Measurements from ENCODE around the gene NMU. TPM values are rescaled to one million over a fixed set of nuclear protein-coding genes. Genes with fewer than 3 reads are reported as not detected.
A peak's percentile ranks its signal among the peaks of the same experiment; 100 is the strongest.
"Not testable (repeated sequence)": the region's sequence is repeated elsewhere in the genome, so short reads cannot be mapped to it uniquely, and the experiment has no call there.

Gene NMU
- total RNA-seq, 2 donors from 2014 or later, result not detected

GRCh38 chr4:55658657-55659056, 22.6 kb upstream of the NMU start:
- Mint-ChIP-seq H3K4me3 (no peak overlapping the region), H3K27ac (no peak overlapping the region), H3K4me1 (no peaks in the 10 kb centered on the region), H3K27me3 (peaks cover 14% of the 10 kb centered on the region), H3K36me3 (ENCODE audit: low read depth) (peaks cover 3% of the 10 kb centered on the region)
- DNase-seq, result no peak
- no peak for ATAC-seq
- no peaks in the 10 kb centered on the region for H3K9me3 ChIP-seq (ENCODE audit: control insufficient read depth, low read length, poor library complexity, severe bottlenecking)

GRCh38 chr4:55654131-55654530, 18.0 kb upstream of the NMU start:
- ATAC-seq (no peak), DNase-seq (no peak)
- no peaks in the 10 kb centered on the region for H3K9me3 ChIP-seq (ENCODE audit: control insufficient read depth, low read length, poor library complexity, severe bottlenecking)
- H3K4me3 Mint-ChIP-seq, result no peak overlapping the region
- no peaks in the 10 kb centered on the region for H3K4me1 Mint-ChIP-seq
- H3K36me3 Mint-ChIP-seq (ENCODE audit: low read depth), result no peaks in the 10 kb centered on the region
- H3K27ac Mint-ChIP-seq, result no peak overlapping the region
- peaks cover 22% of the 10 kb centered on the region for H3K27me3 Mint-ChIP-seq

- Mint-ChIP-seq H3K4me3 (no peak overlapping the region), H3K4me1 (no peaks in the 10 kb centered on the region), H3K27ac (no peak overlapping the region), H3K27me3 (peaks cover 22% of the 10 kb centered on the region), H3K36me3 (ENCODE audit: low read depth) (no peaks in the 10 kb centered on the region)
- DNase-seq (no peak), ATAC-seq (no peak)
- no peaks in the 10 kb centered on the region for H3K9me3 ChIP-seq (ENCODE audit: control insufficient read depth, low read length, poor library complexity, severe bottlenecking)
Observed at GRCh38 chr4:55650483-55650882, 14.4 kb upstream of the NMU start.

GRCh38 chr4:55637272-55637820, 1.2 kb upstream of the NMU start:
- H3K9me3 ChIP-seq (ENCODE audit: control insufficient read depth, low read length, poor library complexity, severe bottlenecking), result no peaks in the 10 kb centered on the region
- no peaks in the 10 kb centered on the region for H3K36me3 Mint-ChIP-seq (ENCODE audit: low read depth)
- H3K4me3 Mint-ChIP-seq, result no peak overlapping the region
- no peak overlapping the region for H3K27ac Mint-ChIP-seq
- ATAC-seq (no peak), DNase-seq (no peak)
- H3K27me3 Mint-ChIP-seq, result peaks cover 57% of the 10 kb centered on the region
- peaks cover 18% of the 10 kb centered on the region for H3K4me1 Mint-ChIP-seq

DNA sequence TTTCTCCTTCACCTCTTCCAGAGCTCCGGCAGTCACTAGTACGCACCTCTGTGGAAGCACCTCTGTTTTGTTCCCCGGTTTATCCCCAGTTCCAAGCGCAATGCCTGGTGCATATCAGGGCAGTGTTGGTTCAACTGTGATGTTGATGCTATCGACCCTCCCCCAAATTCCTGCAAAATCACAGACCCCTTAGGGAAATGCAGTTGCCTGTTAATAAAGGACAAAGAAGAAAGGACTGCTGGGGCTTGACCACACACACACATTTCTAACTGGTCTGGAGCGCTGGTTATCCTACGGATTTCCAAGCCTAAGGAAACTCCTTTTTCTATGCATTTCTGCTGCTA, 530 bp upstream of the NMU start:
- H3K27ac Mint-ChIP-seq, result no peak overlapping the region
- peak overlapping the region; percentile 87 for H3K4me3 Mint-ChIP-seq
- peaks cover 61% of the 10 kb centered on the region for H3K27me3 Mint-ChIP-seq
- no peaks in the 10 kb centered on the region for H3K36me3 Mint-ChIP-seq (ENCODE audit: low read depth)
- no peak for ATAC-seq
- H3K4me1 Mint-ChIP-seq, result peaks cover 18% of the 10 kb centered on the region
- no peaks in the 10 kb centered on the region for H3K9me3 ChIP-seq (ENCODE audit: control insufficient read depth, low read length, poor library complexity, severe bottlenecking)
- no peak for DNase-seq

DNA sequence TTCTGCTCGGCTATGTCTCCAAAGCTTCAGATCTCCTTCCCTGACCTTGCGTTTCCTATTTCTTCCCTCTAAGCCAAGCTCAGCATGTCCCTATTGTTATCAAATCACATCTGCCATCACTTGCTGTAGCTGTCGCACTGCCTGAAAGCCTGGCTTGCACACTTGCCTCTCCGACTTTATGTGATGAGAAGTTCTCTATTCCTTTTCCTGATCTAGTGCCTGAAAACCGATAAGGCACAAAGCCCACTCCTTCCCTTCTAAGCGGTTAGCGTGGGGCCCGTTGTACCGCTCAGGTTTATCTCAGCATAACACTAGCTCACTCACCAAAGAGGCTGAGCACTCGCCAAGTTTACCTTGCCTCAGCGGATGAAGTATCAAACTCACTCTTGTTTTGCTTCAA, 816 bp downstream of the NMU start:
- Mint-ChIP-seq H3K4me3 (peak overlapping the region; percentile 85), H3K4me1 (peaks cover 18% of the 10 kb centered on the region), H3K36me3 (ENCODE audit: low read depth) (no peaks in the 10 kb centered on the region), H3K27me3 (peaks cover 65% of the 10 kb centered on the region), H3K27ac (peak overlapping the region; percentile 75)
- ATAC-seq (no peak), DNase-seq (no peak)
- no peaks in the 10 kb centered on the region for H3K9me3 ChIP-seq (ENCODE audit: control insufficient read depth, low read length, poor library complexity, severe bottlenecking)

DNA sequence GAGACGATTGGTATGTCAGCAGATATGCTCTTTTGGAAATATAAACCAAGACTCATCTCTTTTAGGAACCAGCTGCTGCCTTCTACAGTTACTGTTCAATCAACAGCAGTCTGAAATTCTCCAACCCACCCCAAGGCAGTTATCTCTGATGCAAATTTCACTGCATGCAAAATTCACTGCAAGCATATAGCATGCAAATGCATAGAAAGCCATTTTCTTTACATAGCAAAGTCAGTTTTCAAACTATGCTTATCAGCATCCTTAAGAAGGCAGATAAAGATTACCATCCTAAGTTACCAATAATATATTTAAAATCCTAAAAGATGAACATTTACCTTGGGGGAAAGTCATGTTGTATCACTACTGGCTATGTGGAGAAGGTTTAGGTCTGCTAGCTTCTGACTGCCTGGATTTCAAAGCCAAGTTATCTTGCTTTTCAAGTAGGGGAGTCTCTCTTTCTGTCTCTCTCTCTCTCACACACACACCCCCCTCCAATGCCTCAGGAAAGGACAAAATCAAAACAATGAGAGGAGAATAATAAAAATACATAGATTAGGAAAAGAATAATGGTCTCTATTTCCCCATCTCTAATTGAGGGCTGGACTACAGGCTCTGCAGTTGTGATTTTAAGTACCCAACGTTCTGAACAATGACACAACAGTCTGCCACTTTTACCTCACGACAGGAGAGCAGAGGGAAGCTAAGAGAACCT, 1.5 kb downstream of the NMU start:
- Mint-ChIP-seq H3K4me3 (peak overlapping the region; percentile 85), H3K36me3 (ENCODE audit: low read depth) (no peaks in the 10 kb centered on the region), H3K4me1 (peaks cover 18% of the 10 kb centered on the region), H3K27me3 (peaks cover 60% of the 10 kb centered on the region), H3K27ac (no peak overlapping the region)
- H3K9me3 ChIP-seq (ENCODE audit: control insufficient read depth, low read length, poor library complexity, severe bottlenecking), result no peaks in the 10 kb centered on the region
- DNase-seq (no peak), ATAC-seq (no peak)

DNA sequence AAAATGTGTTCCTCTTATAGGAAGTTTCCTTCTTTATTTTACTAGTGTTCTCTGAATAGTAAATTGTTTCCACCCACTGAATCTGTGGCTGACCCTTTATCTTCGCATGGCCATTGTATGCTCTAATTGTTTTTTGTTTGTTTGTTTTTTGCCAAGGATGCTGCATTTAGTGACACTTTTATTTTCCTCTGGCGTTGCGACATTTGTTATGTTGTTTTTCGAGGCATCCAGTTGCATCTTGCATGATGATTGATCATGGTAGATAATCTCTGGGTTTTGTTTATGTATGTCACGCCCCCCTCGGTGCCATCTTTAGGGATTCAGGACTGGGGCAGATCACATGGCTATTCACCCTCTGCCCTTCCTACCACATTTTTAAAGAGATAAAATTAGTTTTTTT, 2.2 kb downstream of the NMU start:
- H3K9me3 ChIP-seq (ENCODE audit: control insufficient read depth, low read length, poor library complexity, severe bottlenecking), result no peaks in the 10 kb centered on the region
- Mint-ChIP-seq H3K4me3 (no peak overlapping the region), H3K4me1 (peaks cover 18% of the 10 kb centered on the region), H3K36me3 (ENCODE audit: low read depth) (no peaks in the 10 kb centered on the region), H3K27me3 (peaks cover 55% of the 10 kb centered on the region), H3K27ac (no peak overlapping the region)
- no peak for ATAC-seq
- DNase-seq, result no peak

GRCh38 chr4:55625835-55626234, 10.3 kb downstream of the NMU start:
- DNase-seq (no peak), ATAC-seq (no peak)
- Mint-ChIP-seq H3K4me1 (no peaks in the 10 kb centered on the region), H3K27ac (no peak overlapping the region), H3K36me3 (ENCODE audit: low read depth) (no peaks in the 10 kb centered on the region), H3K4me3 (no peak overlapping the region), H3K27me3 (peaks cover 5% of the 10 kb centered on the region)
- no peaks in the 10 kb centered on the region for H3K9me3 ChIP-seq (ENCODE audit: control insufficient read depth, low read length, poor library complexity, severe bottlenecking)

GRCh38 chr4:55624063-55624462, 12.0 kb downstream of the NMU start:
- not testable (repeated sequence) for H3K4me1 Mint-ChIP-seq; H3K27ac Mint-ChIP-seq; DNase-seq; H3K36me3 Mint-ChIP-seq (ENCODE audit: low read depth); H3K4me3 Mint-ChIP-seq; H3K27me3 Mint-ChIP-seq; H3K9me3 ChIP-seq (ENCODE audit: control insufficient read depth, low read length, poor library complexity, severe bottlenecking); ATAC-seq

- H3K9me3 ChIP-seq (ENCODE audit: control insufficient read depth, low read length, poor library complexity, severe bottlenecking), result no peaks in the 10 kb centered on the region
- H3K4me1 Mint-ChIP-seq, result peaks cover 5% of the 10 kb centered on the region
- DNase-seq (no peak), ATAC-seq (no peak)
- peaks cover 16% of the 10 kb centered on the region for H3K27me3 Mint-ChIP-seq
- H3K36me3 Mint-ChIP-seq (ENCODE audit: low read depth), result no peaks in the 10 kb centered on the region
- peak overlapping the region; percentile 46 for H3K27ac Mint-ChIP-seq
- H3K4me3 Mint-ChIP-seq, result no peak overlapping the region
Observed at GRCh38 chr4:55618546-55619143, 17.5 kb downstream of the NMU start.

DNA sequence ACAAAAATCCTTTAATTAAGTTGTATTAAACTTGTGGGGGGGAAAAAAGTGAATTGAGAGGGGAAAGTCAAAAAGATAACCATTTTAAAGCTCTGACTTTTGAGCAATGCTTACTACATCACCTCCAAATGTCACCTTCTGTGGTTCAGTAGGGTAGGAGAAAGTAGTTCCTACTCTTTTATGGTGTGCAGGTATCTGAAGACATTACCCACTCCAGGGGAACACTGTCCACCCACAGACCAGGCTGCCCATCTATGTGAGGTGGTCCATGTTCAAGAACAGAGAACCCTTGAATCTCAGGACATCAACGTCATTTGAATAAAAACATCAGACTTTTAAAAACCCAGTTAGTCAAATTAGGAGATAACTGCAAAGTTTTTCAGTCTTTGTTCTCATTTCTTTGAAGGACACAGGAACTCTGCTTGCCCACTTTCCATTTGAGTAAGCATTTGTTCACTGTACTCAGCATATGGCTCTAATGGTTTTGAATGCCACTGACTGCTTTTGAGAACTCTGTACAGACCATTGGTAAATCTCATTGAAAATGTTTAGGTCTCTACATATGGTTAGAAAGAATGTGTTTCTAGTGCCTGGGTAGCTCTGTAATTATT, 18.4 kb downstream of the NMU start:
- H3K9me3 ChIP-seq (ENCODE audit: control insufficient read depth, low read length, poor library complexity, severe bottlenecking), result no peaks in the 10 kb centered on the region
- DNase-seq (no peak), ATAC-seq (no peak)
- H3K4me1 Mint-ChIP-seq, result peaks cover 5% of the 10 kb centered on the region
- H3K36me3 Mint-ChIP-seq (ENCODE audit: low read depth), result no peaks in the 10 kb centered on the region
- H3K27ac Mint-ChIP-seq, result no peak overlapping the region
- H3K4me3 Mint-ChIP-seq, result no peak overlapping the region
- H3K27me3 Mint-ChIP-seq, result peaks cover 16% of the 10 kb centered on the region

- H3K36me3 Mint-ChIP-seq (ENCODE audit: low read depth), result no peaks in the 10 kb centered on the region
- no peak overlapping the region for H3K4me3 Mint-ChIP-seq
- no peaks in the 10 kb centered on the region for H3K9me3 ChIP-seq (ENCODE audit: control insufficient read depth, low read length, poor library complexity, severe bottlenecking)
- DNase-seq (no peak), ATAC-seq (no peak)
- peaks cover 16% of the 10 kb centered on the region for H3K27me3 Mint-ChIP-seq
- no peak overlapping the region for H3K27ac Mint-ChIP-seq
- peaks cover 5% of the 10 kb centered on the region for H3K4me1 Mint-ChIP-seq
Observed at GRCh38 chr4:55615008-55615407, 21.1 kb downstream of the NMU start.
